ENCODE data around the gene MISP.

Gene MISP

DNA sequence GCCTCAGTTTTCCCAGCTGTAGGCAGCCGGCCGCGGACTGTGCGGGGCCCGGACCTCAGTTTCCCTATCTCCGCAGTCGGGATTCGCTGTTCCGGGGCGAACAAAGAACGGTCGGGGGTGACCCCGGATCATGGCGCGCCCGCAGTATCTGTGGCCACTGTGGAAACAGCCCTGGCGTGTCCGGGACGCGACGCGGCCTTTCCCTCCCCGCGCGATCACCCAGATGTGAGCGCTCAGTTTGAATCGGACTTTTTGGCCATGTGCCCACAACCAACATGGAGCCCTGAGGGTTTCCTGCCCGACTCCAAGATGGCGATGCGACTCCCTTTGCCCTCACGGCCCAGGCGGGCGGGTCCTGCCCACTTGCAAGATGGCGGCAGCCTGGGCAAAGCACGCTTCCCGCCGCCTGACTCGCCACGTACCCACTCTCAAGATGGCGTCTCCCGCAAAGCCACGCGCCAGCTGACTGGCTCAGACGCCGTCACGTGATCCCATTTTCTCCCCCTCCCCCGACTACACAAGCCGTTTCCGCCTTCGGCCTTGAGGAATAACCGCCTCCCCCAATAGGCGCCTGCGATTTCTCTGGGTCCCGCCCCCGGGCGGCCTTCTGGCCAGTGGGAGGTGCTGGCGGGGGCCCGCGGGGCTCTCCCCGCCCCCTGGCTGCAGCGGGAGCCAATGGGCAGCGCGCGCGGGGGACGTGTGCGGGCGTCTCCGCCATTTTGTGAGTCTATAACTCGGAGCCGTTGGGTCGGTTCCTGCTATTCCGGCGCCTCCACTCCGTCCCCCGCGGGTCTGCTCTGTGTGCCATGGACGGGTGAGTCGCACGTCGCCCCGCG, 46.0 kb downstream of the MISP start, which contains the start of gene PTBP1:
Gene PTBP1 (plus strand): TSS at position 761 of the 836 bp plus-strand sequence. CDS start 46 bp downstream, at position 807.
- peak; percentile 100 for DNase-seq (ENCODE audit: low spot score)

DNA sequence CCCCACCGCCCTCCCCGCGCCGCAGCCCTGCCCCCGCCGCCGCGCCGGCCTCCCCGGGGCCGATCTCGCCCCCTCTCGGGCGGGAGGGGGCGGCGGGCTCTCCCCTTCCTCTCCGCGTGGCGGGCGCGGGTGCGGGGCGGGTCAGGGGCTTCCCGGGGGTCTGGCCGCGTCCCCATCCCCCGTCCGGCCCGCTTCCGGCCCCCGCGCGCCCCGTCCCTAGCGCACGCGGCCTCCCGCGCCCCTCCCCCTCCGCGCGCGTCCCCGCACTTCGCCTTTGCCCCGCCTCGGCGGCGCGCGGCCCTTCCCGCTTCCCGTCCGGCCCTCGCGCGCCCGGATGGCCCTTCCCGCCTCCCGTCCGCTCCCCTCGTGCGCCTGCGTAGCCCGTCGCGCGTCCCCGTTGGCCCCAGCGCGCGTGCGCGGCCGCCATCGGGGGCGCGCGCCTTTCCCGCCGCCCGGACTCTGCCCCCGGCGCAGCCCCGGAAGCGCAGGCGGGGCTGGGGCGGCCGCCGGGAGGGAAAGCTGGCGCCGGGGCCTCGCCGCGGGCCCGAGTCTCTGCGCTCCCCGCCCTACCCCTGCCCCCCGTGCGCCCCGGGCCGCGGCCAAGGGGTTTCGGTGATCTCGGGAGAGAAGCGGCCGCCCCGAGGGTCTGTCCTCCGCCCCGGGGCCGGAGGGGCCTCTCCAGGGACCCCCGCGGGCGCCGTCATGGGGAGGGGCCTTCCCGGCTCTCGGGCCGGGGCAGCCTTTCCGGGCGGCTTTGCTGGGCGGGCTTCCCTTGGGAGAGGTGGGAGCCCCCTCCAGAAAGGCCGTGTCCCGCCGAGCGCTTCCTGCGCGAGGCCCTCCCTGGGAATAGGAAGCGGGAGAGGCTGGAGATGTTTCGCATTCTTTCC, 46.9 kb downstream of the MISP start:
- DNase-seq (ENCODE audit: low spot score): peak; percentile 89

DNA sequence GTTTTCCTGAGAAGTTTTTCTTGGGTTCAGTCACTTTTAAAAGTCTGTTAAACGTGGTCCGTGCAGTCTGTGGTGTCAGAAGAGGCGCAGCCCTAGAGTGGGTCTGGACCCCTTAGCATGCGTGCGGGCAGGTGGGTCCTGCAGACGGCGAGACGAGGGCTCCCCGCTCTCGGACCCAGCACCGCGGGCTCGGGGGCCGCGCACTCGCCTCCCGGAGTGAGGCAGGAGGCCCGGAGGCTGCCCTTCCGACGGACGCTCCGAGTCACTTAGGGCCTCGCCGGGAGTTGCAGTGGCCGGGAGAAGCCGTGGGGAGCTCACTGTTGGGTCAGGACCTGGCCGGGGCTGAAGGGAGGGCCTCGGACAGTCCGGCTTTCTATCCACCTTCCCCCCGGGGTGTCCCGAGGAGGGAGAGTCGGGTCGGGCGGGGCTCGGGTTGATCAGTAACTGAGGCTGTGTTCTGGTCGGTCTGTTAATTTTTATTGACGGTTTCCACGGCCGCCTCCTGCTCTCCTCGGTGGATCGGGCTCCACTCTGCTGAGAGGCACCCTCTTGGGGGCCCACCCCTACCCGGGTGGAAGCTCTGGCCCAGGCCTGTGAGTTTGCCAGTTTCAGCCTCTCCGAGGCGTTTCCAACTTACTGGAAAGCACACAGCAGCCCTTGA, 47.6 kb downstream of the MISP start:
- no peak for DNase-seq (ENCODE audit: low spot score)

DNA sequence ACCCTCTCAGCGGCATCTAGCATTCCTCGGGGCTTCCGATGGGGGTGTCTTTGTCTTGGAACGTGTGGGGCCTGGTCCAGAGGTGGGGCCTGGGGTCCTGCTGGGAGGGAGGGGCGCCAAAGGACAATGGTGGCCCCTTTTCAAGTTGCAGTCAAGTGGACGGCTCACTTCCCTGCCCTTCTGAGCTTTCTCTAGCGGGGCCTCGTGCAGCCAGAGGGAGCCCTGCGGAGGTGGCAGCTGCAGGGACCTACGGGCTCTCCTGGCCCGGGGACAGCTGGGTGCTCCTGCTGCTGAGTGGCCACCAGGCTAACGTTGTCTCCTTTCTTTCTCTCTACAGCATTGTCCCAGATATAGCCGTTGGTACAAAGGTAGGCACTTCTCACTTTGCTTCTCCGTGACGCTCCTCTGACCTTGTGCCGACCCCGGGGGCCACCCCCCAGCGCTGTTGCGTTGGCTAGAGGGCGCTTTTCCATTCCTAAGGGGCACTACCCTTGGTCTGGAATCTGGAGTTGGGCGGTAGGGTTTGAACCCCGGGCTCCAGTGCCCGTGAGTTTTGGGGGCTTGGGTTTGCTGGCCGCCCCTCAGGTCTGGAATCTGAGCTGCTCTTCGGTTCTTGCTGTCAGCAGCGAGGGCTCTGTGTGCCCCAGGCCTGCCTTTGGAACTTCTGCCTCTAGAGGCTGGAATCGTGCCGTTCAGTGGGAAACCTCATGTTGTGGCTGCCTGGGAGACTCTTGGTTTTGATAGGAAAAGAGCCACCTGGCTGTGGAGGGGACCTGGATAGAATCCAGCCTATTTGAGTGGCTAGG, 48.4 kb downstream of the MISP start:
- no peak for DNase-seq (ENCODE audit: low spot score)

DNA sequence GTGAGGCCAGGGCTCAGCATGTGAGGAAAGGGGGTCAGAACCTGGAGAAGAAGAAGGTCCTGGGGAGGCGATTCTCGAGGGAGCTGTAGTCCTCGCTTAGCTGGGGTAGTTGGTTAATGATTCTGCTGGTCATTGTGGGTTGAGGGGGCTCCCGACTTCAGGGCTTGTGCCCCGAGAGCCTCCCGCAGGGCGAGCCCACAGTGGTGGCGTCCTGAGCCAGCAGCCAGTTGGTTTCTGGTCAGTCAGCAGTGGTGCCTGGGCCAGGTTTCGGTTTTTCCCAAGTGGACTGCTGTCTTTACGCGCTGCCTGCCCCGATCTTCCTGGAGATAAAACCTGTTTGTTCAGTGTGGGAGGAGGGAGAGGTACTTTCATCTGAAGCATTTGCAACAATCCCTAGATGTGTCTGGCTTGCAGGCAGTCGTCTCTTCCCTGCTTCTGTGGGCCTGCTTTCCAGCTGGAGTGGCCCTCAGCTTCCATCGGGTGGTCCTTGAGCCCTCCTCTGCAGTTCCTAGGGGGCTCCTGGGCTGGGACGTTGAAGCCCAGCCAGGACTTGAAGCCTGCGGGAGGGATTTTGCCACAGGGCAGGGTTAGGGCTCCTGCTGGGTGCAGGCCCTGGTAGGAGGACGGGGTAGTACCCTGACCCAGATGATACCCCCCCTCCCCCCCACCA, 49.6 kb downstream of the MISP start:
- no peak for DNase-seq (ENCODE audit: low spot score)

DNA sequence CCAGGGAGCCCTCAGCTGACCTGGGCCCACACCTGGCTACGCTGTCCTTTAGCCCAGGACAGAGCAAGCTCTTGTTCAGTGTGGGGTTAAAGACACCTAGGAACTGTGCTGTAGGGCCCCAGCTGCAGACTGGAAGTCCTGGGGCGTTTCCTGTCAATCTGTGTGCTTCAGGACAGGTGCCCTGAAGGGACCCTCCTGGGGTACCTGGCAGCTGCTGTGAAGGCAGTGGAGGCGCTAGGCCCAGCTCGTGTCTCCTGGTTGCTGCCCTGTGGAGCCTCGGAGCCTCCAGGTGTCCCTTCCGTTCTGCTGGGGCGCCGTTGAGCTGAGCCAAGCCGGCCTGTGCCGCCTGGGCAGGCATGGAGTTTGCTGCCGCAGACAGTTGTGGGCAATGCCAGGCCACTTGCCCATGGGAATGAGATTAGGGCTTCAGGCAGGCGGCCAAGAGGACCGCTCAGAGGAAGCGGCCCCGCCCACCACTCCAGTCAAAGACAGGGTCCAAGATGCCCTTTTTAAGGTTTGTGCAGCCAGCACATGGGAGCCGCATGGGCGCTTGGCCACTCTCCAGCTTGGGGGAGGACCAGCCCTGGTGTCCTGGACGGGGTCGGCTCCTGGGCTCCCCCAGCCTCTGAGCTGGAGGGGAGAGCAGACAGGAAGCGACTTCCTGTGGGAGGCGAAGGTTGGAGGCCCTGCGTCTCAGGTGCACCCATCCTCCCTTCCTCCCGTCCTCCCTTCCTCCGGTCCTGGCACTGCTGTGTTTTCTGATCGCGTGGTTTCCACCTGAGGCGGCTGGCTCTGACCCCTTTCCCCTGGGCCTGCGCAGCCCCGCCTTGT, 50.3 kb downstream of the MISP start:
- no peak for DNase-seq (ENCODE audit: low spot score)

DNA sequence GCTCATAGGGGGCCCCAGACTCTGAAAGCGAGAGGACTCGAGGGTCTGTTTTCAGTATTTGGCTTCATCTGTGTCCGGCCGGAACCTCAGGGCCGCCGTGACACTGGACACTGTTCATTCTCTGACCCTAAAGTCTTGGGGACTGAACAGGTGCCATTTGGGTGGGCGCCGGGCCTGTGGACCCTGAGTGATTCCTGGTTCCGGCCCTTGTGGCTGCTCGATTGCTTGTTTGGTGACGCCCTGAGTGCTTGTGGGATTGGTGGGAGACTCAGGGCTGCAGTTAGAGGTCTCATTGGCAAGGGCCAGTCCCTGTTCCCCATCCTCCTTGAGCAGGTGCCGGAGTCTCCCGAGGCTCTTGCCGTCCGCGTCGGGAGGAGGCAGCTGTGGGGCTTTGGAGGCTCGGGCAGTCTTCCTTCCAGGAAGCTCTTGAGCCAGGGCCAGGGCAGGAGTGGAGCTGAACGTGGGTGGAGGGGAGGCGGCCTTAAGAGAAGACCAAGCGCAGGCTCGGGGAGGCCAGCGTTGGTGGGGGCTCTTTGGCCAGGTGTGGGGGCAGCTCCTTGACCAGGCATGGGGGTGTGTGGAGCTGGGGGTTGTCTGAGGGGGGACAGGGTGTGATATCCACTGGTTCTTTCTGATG, 51.1 kb downstream of the MISP start:
- DNase-seq (ENCODE audit: low spot score): no peak

DNA sequence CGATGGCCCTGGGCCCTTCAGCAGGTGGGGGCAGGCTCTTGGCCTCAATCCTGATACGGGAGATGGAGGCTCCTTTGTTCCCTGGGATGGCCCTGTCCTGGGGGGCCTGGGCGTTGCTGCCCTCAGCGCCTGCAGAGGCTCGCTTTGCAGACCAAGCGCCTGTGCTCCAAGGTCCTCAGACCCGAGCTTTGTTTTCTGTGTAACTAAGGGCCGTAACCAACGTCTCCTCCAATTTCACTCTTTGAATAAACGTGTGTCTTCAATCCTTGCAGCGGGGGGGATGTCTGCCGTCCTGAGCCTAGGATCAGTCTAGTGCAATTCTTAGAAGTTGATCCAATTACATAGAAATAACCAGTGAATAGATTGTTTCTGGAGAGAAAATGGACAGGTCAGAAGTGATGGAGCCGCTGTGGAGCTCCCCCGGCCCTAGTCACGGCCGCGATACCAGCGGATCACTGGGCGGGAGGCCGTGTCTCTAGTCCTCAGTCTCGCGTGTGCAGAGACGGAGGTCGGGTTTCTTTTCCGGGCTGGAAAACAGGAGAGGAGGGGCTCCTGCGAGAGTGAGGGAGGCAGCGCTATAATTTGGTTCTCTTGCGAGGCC, 51.7 kb downstream of the MISP start:
- DNase-seq (ENCODE audit: low spot score): no peak

DNA sequence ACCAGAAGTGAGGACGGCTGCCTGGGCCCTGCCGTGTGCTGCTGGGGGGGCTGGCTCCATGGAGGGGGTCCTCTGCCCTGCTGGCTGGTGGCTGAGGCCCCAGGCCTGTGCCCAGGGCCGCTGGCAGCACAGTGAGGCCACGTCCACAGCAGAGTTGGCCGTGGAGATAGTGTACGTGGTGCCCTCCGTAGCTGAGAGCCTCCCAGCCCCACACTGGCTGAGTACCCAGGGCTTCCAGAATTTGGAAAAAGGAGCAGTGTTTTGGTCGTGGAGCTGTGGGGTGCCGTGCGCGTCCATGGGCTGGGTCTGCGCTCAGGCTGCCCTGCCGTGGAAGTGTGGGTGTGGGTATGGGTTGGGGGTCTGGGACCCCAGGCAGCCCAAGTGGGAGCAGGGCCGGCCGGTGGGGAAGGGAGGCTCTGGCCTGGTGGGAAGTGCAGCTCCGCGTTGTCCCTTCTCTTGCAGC, 52.2 kb downstream of the MISP start:
- DNase-seq (ENCODE audit: low spot score): no peak

DNA sequence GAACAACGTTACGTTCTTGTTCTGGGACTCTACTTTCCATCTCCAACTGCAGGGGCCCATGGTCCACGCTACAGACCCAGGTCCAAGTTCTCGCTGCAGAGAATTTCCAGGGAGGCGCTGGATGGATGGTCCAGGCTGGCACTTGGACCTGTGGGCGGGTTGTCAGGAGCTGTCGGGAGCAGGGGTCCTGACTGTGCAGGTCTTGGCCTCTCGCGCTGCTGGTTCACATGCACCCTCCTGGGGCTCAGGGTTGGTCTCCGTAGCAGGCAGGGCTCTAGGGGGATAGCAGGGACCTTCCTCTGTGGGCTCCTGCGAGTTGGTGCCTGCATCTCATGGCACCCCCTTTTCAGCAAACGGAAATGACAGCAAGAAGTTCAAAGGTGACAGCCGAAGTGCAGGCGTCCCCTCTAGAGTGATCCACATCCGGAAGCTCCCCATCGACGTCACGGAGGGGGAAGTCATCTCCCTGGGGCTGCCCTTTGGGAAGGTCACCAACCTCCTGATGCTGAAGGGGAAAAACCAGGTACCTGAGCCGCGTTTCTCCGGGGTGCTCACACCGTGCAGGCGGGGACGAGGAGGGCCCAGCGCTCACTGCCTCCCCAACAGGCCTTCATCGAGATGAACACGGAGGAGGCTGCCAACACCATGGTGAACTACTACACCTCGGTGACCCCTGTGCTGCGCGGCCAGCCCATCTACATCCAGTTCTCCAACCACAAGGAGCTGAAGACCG, 52.9 kb downstream of the MISP start:
- no peak for DNase-seq (ENCODE audit: low spot score)

DNA sequence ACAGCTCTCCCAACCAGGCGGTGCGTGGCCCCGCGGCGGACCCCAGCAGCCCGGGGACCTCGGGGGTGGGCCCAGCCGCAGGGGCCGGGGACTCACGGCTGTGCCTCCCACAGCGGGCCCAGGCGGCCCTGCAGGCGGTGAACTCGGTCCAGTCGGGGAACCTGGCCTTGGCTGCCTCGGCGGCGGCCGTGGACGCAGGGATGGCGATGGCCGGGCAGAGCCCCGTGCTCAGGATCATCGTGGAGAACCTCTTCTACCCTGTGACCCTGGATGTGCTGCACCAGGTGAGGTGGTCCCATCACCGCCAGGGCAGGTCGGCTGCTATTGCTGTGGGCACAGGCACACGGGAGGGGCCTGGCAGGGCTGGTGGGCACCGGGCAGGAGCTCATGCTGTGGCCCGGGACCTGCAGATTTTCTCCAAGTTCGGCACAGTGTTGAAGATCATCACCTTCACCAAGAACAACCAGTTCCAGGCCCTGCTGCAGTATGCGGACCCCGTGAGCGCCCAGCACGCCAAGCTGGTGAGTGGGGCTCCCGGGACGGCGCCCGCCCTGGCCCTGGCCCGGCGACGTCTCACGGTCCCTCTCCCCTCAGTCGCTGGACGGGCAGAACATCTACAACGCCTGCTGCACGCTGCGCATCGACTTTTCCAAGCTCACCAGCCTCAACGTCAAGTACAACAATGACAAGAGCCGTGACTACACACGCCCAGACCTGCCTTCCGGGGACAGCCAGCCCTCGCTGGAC, 53.7 kb downstream of the MISP start:
- no peak for DNase-seq (ENCODE audit: low spot score)

DNA sequence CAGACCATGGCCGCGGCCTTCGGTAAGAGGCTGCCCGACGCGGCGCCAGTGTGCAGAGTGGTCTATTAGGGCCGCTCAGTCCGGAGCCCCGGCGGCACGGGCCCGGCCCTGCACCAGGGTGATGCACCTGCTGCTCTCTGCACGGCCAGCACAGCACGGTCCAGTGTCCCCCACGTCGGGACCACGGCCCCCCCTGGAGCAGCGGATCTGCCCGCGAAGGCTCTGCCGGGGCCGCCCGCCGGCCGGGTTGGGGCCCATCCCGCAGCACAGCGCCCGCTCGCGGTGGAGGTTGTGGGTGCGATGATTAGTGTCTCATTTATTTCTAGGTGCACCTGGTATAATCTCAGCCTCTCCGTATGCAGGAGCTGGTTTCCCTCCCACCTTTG, 54.2 kb downstream of the MISP start:
- no peak for DNase-seq (ENCODE audit: low spot score)

DNA sequence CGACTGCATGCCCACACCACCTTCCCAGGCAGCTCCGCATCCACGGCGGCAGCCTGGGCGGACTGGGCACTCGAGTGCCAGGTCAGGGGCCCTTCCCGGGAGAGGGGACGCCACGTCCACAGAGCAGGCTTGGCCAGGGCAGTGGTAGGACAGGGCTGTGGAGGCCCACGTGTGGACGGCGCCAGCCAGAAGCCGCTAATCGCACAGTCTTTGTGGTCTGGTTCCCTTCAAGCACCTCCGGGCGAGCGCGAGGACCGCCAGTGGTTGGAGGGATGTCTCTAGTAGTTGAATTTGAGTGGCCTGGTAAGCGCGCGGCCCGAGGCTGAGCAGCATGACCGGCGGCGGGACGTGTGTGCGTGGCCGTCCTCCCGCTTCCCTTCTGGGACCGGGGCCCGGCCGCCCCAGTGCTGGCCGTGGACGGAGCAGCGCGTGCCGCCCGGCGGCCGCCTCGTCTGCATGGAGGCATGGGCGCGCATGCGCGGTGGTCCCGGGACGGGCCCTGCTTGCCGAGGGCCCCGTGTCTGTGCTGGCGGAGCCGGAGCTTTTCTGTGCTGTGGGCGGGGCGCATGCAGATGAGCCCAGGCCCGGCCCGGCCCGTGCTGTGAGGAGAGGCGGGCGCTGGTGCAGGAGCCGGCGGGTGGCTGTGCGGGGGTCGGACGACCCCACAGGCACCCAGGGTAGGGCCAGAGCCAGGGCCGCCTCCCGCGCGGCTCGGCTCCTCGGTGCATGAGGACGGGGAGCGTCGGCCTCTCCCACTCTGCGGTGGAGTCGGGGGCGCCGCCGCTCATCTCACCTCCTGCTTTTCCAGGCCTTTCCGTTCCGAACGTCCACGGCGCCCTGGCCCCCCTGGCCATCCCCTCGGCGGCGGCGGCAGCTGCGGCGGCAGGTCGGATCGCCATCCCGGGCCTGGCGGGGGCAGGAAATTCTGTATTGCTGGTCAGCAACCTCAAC, 55.0 kb downstream of the MISP start:
- no peak for DNase-seq (ENCODE audit: low spot score)

DNA sequence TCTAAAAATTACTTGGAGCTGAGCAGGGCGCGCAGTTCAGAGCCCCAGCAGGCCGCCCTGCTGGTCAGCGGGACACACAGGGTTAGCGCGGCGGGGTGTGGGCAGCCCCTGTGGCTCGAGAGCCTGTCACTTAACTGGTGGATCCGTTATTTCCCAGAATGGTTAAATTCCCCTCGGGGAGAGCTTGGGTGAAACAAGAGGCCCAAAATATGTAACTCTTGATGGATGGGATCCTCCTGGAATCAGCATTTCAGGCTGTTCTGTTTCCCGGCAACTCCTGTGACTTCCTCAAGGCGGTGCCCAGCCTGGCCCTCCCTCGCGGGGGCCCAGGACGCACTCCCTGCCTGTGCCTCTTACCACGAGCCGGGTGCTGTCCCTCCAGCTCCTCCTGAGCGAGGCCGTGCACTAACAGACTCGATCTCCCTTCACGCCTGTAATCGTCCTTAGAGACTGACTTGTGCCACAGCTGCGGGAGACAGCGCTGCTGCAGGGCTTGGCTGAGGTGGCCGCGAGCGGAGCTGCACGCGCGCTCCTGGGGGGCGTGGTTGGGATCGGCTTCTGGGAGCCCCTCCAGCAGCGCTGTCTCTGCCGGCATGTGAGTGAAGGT, 56.0 kb downstream of the MISP start:
- no peak for DNase-seq (ENCODE audit: low spot score)

DNA sequence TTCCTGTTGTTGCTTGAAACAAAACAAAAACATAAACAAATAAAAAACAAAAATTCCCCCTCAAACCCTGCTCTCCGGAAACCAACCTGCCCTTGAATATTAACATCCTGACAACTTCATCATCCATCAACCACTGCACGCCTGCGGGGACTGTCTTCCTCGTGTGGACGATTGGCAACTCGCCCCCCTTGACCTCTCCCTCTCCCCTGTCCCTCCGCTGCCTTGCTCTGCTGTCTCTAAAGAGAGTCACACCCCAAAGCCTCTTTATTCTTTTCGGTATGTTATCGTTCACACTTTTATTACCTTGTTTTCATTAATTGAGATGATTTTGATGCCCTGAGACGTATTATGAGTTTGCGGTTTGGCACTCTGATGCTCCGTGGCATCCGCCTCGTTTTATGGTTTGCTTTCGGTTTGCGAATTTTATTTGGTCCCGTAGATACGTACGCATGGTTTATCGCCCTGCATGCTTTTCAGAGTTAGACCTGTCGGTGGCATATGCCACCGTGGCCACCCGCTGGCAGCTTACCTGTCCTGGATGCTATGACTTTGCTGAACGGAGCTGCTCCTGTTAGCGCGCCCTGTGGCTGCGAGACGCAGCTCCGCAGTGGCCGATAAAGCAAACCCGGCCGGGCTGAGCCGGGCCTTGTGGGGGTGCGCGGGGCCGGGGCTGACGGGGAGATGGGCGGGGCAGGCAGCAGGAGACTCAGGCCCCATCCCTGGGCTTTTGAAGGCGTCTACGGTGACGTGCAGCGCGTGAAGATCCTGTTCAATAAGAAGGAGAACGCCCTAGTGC, 56.9 kb downstream of the MISP start:
- no peak for DNase-seq (ENCODE audit: low spot score)

All from kidney capillary endothelial cell (primary cell).